HepG2 (cell line): ENCODE results near the gene NUP107. TPM values are rescaled to one million over a fixed set of nuclear protein-coding genes. Genes with fewer than 3 reads are reported as not detected.

Source experiments
- BHLHE40 ChIP-seq: IDR thresholded peaks from 2 replicates; pipeline ENCODE4 v1.6.1; 2011; ENCODE audit warnings: low read length, improper control_type of control experiment
- DNMT1 ChIP-seq: sonication (generic); formaldehyde crosslinking; IDR thresholded peaks from 2 replicates; pipeline ENCODE4 v1.5.1; 2020; ENCODE audit warnings: mild to moderate bottlenecking, missing genetic modification reagents
- ERF ChIP-seq: IDR thresholded peaks from 2 replicates; pipeline ENCODE4 v1.6.1; 2018; ENCODE audit warnings: missing biosample characterization, missing genetic modification reagents
- IRF1 ChIP-seq: sonication (generic); formaldehyde crosslinking; IDR thresholded peaks from 2 replicates; pipeline ENCODE4 v1.4.0; 2020; ENCODE audit warnings: low read depth, mild to moderate bottlenecking, missing genetic modification reagents
- KAT2B ChIP-seq: fragments of 150-350 bp; IDR thresholded peaks from 2 replicates; pipeline ENCODE4 v1.6.1; 2014; ENCODE audit warnings: low read depth, low read length, borderline replicate concordance
- MXD1 ChIP-seq: sonication (generic); formaldehyde crosslinking; IDR thresholded peaks from 2 replicates; pipeline ENCODE4 v1.4.0; 2020; ENCODE audit warnings: mild to moderate bottlenecking, missing genetic modification reagents
- TEF ChIP-seq: sonication (generic); formaldehyde crosslinking; IDR thresholded peaks from 2 replicates; pipeline ENCODE4 v1.5.0; 2020; ENCODE audit warnings: missing genetic modification reagents
- TFE3 ChIP-seq: IDR thresholded peaks from 2 replicates; pipeline ENCODE4 v1.6.1; 2016
- TGIF2 ChIP-seq: IDR thresholded peaks from 2 replicates; pipeline ENCODE4 v1.6.1; 2016; ENCODE audit warnings: control low read depth, missing compliant biosample characterization
- ZBTB46 ChIP-seq: sonication (generic); formaldehyde crosslinking; IDR thresholded peaks from 2 replicates; pipeline ENCODE4 v1.4.0; 2020; ENCODE audit warnings: mild to moderate bottlenecking, missing genetic modification reagents, borderline replicate concordance
- ZNF430 ChIP-seq: sonication (generic); formaldehyde crosslinking; IDR thresholded peaks from 2 replicates; pipeline ENCODE4 v1.9.0; 2021; ENCODE audit warnings: mild to moderate bottlenecking, missing genetic modification reagents
- ZNF484 ChIP-seq: sonication (generic); formaldehyde crosslinking; IDR thresholded peaks from 2 replicates; pipeline ENCODE4 v1.5.1; 2020; ENCODE audit warnings: mild to moderate bottlenecking, low read depth, missing genetic modification reagents, borderline replicate concordance
- ZNF543 ChIP-seq: sonication (generic); formaldehyde crosslinking; IDR thresholded peaks from 2 replicates; pipeline ENCODE4 v1.4.0; 2020; ENCODE audit warnings: mild to moderate bottlenecking, missing genetic modification reagents
- ZNF609 ChIP-seq: sonication (generic); formaldehyde crosslinking; IDR thresholded peaks from 2 replicates; pipeline ENCODE4 v1.4.0; 2020; ENCODE audit warnings: mild to moderate bottlenecking, missing genetic modification reagents, borderline replicate concordance
- ZNF777 ChIP-seq: sonication (generic); formaldehyde crosslinking; IDR thresholded peaks from 2 replicates; pipeline ENCODE4 v1.4.0; 2020; ENCODE audit warnings: missing genetic modification reagents
- ZNF841 ChIP-seq: sonication (generic); formaldehyde crosslinking; IDR thresholded peaks from 2 replicates; pipeline ENCODE4 v1.8.1; 2023; ENCODE audit warnings: missing genetic modification reagents, borderline replicate concordance
- ZSCAN12 ChIP-seq: sonication (generic); formaldehyde crosslinking; IDR thresholded peaks from 2 replicates; pipeline ENCODE4 v1.9.0; 2021; ENCODE audit warnings: mild to moderate bottlenecking, missing genetic modification reagents
- ZSCAN30 ChIP-seq: sonication (generic); formaldehyde crosslinking; IDR thresholded peaks from 2 replicates; pipeline ENCODE4 v1.5.0; 2020; ENCODE audit warnings: mild to moderate bottlenecking, missing genetic modification reagents
- polyA plus RNA-seq, 8 experiments: library from polyadenylated mRNA; depleted of rRNA in 3 of 8; stranded (reverse) in 7 of 8; unstranded in 1 of 8; fragments of >200 nt; fragmentation: Illumina TruSeq in 4 of 8; extraction: Trizol in 4 of 8; gene quantifications; 2 replicates each; pipeline versions ENCODE4 v1.2.1 to v1.2.3, GENCODE V29; 2011 to 2016; ENCODE audit warnings: low read depth in 4 of 8, missing spikeins in 1 of 8, mixed read lengths in 1 of 8; ENCODE audit not compliant: insufficient read depth in 1 of 8
- total RNA-seq, 5 experiments: library from RNA; depleted of rRNA; stranded (reverse); fragments of >200 nt; fragmentation: Illumina TruSeq; extraction: Trizol; gene quantifications; 2 replicates each; pipeline ENCODE4 v1.2.3, GENCODE V29; 2016; ENCODE audit warnings: low read depth in 1 of 5

The NUP107 gene
- total and polyA plus RNA-seq, 2 of the 13 experiments (the other 11 are each of a cell fraction or from before 2014, with no cell fraction given): 54.7 to 100 TPM

GRCh38 chr12:68745904-68746571 is 59.3 kb downstream of the NUP107 start, which contains the start of gene SLC35E3 (continued):
- TF ChIP-seq TFE3 (CRISPR knock-in tag) (peak; percentile 89), MXD1 (CRISPR knock-in tag) (peak; percentile 94), ERF (CRISPR knock-in tag) (peak; percentile 47), ZNF609 (CRISPR knock-in tag) (peak; percentile 66; the same call in 1 of the 2 replicates), ZNF484 (0 out of 2 replicates have a peak, but pooled peaks have one; percentile 29), ZNF430 (CRISPR knock-in tag) (peak; percentile 40; the same call in 1 of the 2 replicates), BHLHE40 (peak; percentile 79), TGIF2 (CRISPR knock-in tag) (peak; percentile 69), DNMT1 (CRISPR knock-in tag) (peak; percentile 97), KAT2B (no peak), ZSCAN30 (CRISPR knock-in tag) (0 out of 2 replicates have a peak, but pooled peaks have one; percentile 25), ZBTB46 (CRISPR knock-in tag) (no peak), IRF1 (CRISPR knock-in tag) (no peak), ZNF543 (CRISPR knock-in tag) (peak; percentile 47; the same call in 1 of the 2 replicates), ZNF777 (CRISPR knock-in tag) (peak; percentile 89), ZSCAN12 (CRISPR knock-in tag) (no peak), TEF (no peak), ZNF841 (CRISPR knock-in tag) (no peak)
